Inferior parietal cortex (tissue), 1 donor: ENCODE data around the gene NOP9.
"Not testable (repeated sequence)": the region's sequence is repeated elsewhere in the genome, so short reads cannot be mapped to it uniquely, and the experiment has no call there.

Experiments
- DNase-seq: peaks from one replicate; pipeline ENCODE4 v3.0.0-alpha.2; 2016; ENCODE audit errors: extremely low spot score

Gene NOP9

DNA sequence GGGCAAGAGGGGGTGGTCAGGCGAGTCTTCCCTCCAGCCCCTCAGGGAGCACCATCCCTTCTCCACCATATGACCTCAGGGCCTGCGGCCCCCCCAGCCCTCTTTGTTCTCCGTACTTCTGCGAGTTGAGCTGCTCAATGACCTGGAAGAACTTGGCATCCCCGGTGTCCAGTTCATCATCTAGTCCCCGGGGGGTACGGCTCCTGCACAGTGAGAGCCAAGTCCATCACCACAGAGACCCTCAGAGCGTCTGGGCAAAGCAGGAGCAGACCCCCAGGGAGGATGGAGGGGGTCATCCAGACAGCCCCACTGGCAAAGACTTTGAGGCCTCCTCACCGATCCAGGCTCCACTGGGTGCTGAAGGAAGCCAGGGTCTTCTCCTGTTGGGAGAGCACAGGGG is 26.3 kb downstream of the NOP9 start:
- DNase-seq = no peak

- no peak for DNase-seq
These were observed 27.7 kb downstream of the NOP9 start for GRCh38 chr14:24327303-24327702.

- DNase-seq = not testable (repeated sequence)
These were observed 28.3 kb downstream of the NOP9 start for GRCh38 chr14:24327914-24328313.

DNA sequence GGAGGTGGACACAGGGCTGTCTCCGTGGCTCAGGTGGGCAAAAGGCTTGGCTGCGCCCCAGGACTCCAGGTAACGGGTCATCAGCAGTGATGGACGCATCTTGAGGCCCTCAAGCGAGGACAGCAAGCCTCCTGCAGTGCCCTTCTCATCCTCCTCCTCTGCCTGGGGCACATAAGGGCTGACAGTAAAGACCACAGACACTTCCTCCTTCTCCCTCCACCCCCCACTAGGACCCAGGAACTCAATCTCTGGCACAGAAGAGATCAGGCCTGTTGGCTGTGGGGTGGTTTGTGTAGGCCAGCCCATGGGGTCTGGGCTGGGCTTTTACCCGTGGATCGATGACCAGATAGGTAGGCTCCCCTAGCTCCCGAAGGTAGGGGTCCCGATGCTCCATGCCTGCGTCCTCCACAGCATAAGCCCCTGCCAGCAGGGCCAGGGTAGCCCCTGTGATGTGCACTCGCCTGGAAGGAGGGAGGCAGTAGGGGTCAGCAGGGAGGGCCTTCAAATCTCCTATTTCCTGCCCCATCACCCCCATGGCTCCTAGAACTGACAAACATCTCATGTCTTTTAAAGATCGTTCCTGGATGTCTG is 29.5 kb downstream of the NOP9 start:
- DNase-seq = no peak

GRCh38 chr14:24329736-24330135 is 30.1 kb downstream of the NOP9 start:
- DNase-seq = no peak

- DNase-seq = no peak
These were observed 31.5 kb downstream of the NOP9 start for GRCh38 chr14:24330973-24331674.

DNA sequence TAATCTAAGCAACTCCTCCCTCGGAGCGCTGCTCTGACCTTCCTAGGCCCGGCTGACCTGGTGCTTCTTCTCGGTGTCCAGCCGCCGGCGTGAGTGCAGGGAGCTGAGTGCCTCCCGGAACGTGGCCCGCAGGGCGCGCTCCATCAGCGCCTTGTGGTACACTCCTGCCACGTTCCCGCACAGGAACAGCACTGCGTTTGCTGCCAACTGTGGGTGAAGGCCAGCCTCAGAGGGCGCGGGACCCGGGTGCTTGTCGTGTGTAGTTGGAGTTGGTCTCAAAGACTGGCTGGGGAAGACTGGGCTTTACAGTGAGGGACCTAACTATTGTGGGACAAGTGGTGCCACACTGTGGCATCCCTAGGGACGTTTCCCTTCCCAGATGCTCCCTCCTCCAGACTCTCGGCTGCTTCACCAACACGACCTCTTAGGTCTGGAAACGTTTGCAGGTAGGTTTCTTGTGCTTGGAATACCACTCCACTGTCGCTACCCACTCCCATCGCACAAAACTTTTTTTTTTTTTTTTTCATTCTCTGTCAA is 32.1 kb downstream of the NOP9 start:
- no peak for DNase-seq

- DNase-seq = peak; percentile 62
These were observed 32.8 kb downstream of the NOP9 start for GRCh38 chr14:24332268-24332993.

GRCh38 chr14:24334431-24335291 is 35.0 kb downstream of the NOP9 start, which contains the start of gene ADCY4:
Gene ADCY4 (minus strand): TSS chr14:24335071. CDS start chr14:24334652, 419 bp downstream.
- DNase-seq = no peak

DNA sequence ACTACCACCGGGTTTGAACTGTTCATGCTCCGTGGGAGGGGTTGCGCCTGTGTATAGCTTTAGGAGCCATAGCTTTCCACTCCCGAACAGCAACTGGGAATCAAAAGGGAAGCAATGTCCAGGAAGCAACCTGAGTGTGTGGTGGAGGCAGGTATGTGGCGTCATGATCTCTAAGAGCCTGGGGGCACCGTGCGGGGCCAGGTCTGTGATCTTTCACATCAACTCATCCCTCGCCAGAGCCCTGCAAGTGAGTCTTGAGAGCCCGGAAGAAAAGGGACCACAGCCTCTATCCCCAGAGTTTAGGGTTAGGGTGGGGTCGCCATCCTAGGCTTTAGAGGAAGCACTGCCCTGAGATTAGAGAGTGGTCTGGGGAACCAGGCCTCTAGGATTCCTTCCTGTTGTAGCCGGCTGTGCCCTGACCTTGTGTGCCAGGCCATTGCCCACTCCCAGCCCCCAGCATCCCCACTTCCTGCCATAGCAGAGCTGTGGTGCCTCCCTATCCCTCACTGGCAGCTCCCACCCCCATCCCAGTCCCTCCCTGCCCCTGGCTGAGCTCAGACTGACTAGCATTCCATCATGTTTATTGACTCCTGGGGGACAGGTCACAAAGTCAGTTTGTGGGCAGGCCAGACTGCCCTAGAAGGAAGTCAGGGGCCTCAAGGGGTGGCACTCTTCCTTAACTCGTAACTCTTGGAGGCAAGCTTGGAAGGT is 36.0 kb downstream of the NOP9 start:
- no peak for DNase-seq

GRCh38 chr14:24337144-24337823 is 37.6 kb downstream of the NOP9 start:
- DNase-seq = no peak

GRCh38 chr14:24337824-24338175 is 38.1 kb downstream of the NOP9 start:
- no peak for DNase-seq

GRCh38 chr14:24338843-24339242 is 39.2 kb downstream of the NOP9 start:
- DNase-seq = no peak

- DNase-seq = no peak
These were observed 39.9 kb downstream of the NOP9 start, which contains the start of gene RIPK3 for GRCh38 chr14:24339284-24340151. Gene RIPK3 (minus strand): TSS chr14:24339991. CDS start chr14:24339826, 165 bp downstream.

DNA sequence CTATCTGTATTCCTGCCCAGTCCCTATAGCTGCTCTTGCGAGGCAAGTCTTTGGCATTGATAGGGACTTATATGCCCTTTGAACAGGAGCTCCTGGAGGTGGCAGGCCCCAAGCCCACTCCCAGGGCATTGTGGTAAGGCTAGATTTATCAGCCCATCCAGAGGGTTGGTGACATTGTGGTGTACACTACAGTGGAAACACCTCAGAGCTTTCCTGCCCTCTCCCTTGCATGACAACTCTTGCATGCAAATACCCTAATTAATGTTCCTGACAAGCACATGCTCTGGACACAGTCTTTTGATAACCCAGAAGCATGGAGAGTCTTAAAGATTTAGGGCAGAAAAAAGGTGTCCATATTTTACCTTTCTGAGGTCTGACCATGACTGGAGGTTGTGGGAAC is 41.0 kb downstream of the NOP9 start:
- no peak for DNase-seq

GRCh38 chr14:24342889-24343288 is 43.2 kb downstream of the NOP9 start:
- DNase-seq = no peak

DNA sequence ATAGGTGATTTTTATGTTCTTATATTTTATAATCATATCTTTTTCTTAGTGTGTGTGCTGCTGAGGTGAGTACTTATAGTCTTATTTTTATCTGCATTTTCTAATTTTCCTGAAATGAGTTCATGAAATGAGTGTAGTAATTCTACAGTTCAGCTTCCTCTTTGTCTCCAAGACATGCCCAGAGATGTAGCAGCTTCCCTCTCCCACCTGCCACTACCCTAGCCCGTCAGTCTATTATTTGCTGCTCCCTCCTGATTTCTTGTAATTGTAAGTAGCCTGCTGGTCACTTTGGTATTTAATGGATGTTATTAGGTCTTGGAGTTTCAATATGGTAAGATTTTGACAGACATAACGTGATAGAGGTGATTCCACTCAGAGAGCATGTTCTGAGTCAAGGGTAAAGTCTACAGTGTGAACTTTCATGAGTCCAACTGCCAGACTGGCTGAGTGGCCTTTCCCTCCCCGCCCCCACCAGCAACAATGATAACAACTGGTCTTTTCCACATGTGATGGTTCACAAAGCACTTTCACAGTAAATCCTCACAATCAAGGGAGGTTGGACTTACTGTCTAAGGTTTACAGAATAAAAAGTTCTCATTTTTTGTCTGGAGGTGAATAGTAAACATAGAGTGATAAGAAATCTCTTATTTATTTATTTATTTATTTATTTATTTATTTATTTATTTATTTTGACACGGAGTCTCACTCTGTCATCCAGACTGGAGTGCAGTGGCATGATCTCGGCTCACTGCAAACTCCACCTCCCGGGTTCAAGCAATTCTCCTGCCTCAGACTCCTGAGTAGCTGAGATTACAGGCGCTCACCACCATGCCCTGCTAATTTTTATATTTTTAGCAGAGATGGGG is 44.4 kb downstream of the NOP9 start:
- no peak for DNase-seq

DNA sequence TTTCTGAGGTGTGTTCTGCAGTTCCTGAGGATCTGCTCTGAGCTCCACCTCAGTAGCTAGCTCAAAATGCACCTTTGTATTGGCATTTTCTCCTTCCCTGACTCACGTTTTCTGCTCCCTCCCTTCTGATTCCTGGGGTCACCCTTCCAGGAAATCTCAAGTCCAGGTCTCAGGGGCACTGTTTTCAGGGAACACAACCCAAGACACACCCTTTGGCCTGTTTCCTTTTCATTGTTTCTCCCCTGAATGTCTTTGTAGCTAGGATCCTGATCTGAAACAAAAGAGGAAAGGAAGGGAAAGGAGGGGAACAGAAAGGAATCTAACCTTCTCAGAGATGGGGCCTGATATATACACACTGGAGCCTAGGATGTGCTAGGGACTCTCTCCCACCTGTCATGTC is 47.5 kb downstream of the NOP9 start:
- DNase-seq = no peak
